OCI-LY1 (cell line): ENCODE results near the gene TNFRSF1A.
"Not testable (repeated sequence)": the region's sequence is repeated elsewhere in the genome, so short reads cannot be mapped to it uniquely, and the experiment has no call there.

ENCODE experiments used
- H2AFZ ChIP-seq: fragments of 200-600 bp; sonication (generic), shearing (Covaris generic); 2 replicates; pipeline ENCODE4 v1.6.0; 2014; ENCODE audit warnings: antibody characterized with exemption, mild to moderate bottlenecking, low read length
- H3F3A ChIP-seq: fragments of 200-600 bp; sonication (generic), shearing (Covaris generic); 2 replicates; pipeline ENCODE4 v1.6.0; 2014; ENCODE audit warnings: mild to moderate bottlenecking, antibody characterized with exemption, low read length, moderate library complexity; ENCODE audit not compliant: insufficient read depth
- H3K27ac ChIP-seq: fragments of 200-600 bp; sonication (generic); 2 replicates; pipeline ENCODE4 v1.5.1; 2014; ENCODE audit warnings: low read length, mixed run types, mild to moderate bottlenecking, low read depth; ENCODE audit not compliant: poor library complexity, severe bottlenecking
- H3K27me3 ChIP-seq: fragments of 200-600 bp; sonication (generic); 2 replicates; pipeline ENCODE4 v1.6.0; 2014; ENCODE audit warnings: antibody characterized with exemption, mild to moderate bottlenecking, low read length, moderate library complexity; ENCODE audit not compliant: insufficient read depth
- H3K36me3 ChIP-seq: fragments of 200-600 bp; sonication (generic); 2 replicates; pipeline ENCODE4 v1.6.1; 2014; ENCODE audit warnings: mild to moderate bottlenecking, antibody characterized with exemption, low read length, moderate library complexity, mixed read lengths; ENCODE audit not compliant: insufficient read depth
- H3K4me1 ChIP-seq: fragments of 200-600 bp; sonication (generic); 2 replicates; pipeline ENCODE4 v1.5.1; 2014; ENCODE audit warnings: mild to moderate bottlenecking, low read length, moderate library complexity; ENCODE audit not compliant: insufficient read depth, severe bottlenecking
- H3K4me2 ChIP-seq: fragments of 200-600 bp; sonication (generic), shearing (Covaris generic); 2 replicates; pipeline ENCODE4 v1.6.1; 2014; ENCODE audit warnings: low read length
- H3K4me3 ChIP-seq: fragments of 200-600 bp; sonication (generic); 2 replicates; pipeline ENCODE4 v1.5.1; 2014; ENCODE audit warnings: low read length, low read depth, mild to moderate bottlenecking, mixed read lengths; ENCODE audit not compliant: poor library complexity, severe bottlenecking
- H3K79me2 ChIP-seq: fragments of 200-600 bp; shearing (Covaris generic); 2 replicates; pipeline ENCODE4 v1.6.1; 2016; ENCODE audit warnings: mixed run types, low read length, mixed read lengths; ENCODE audit not compliant: insufficient read depth
- H3K9ac ChIP-seq: fragments of 200-600 bp; sonication (generic), shearing (Covaris generic); 2 replicates; pipeline ENCODE4 v1.6.1; 2014; ENCODE audit warnings: mild to moderate bottlenecking, low read length, mixed read lengths
- H3K9me2 ChIP-seq: fragments of 200-600 bp; sonication (generic), shearing (Covaris generic); 2 replicates; pipeline ENCODE4 v1.6.1; 2014; ENCODE audit warnings: low read depth, mild to moderate bottlenecking, low read length, mixed read lengths
- H3K9me3 ChIP-seq: fragments of 200-600 bp; shearing (Covaris generic); 2 replicates; pipeline ENCODE4 v1.6.1; 2014; ENCODE audit warnings: low read length, mixed read lengths
- H4K20me1 ChIP-seq: fragments of 200-600 bp; sonication (generic), shearing (Covaris generic); 2 replicates; pipeline ENCODE4 v1.6.0; 2016; ENCODE audit warnings: mild to moderate bottlenecking, low read length; ENCODE audit not compliant: insufficient read depth
- CTCF ChIP-seq: fragments of 200-600 bp; sonication (generic), shearing (Covaris generic); IDR thresholded peaks from 2 replicates; pipeline ENCODE4 v1.5.1; 2017; ENCODE audit warnings: mild to moderate bottlenecking, antibody characterized with exemption, low read length, moderate library complexity, mixed read lengths
- EZH2 ChIP-seq: fragments of 200-600 bp; sonication (generic), shearing (Covaris generic); IDR thresholded peaks from 2 replicates; pipeline ENCODE4 v1.8.0; 2017; ENCODE audit warnings: borderline replicate concordance, mixed run types, mild to moderate bottlenecking, antibody characterized with exemption, low read length, moderate library complexity, mixed read lengths

TNFRSF1A gene

DNA sequence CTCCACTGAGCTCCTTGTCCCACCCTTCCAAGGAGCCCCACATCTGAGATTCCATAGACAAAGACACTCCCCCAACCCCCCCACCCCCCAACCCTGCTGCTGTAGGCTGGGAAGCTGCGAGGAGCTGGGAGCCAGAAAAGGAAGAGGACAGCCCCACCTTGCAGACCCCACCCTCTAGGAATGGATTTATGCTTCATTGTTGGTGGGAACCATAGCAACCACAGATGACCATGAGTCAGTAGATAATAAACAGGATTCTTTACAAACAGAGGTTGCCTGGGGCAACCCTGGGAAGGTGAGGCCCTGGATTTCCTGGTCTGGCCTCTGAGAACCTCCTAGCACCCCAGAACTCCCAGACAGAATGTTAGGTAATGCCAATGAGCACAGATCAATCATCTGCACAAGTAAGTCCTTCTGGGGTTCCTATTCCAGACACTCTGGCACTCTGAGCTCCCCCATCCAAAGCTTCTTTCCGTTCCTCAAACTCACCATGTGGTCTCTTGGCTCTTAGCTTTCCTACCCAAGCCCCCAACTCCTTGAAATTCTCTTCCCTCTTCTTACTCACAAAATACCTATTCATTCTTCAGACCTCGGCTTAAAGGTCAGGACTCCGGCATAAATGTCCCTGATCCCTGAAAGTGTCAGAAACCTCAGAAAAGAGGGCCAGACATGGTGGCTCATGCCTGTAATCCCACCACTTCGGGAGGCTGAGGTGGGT, 46.6 kb downstream of the TNFRSF1A start:
- Histone ChIP-seq H3K4me2 (no peak overlapping the region), H3K9ac (no peak overlapping the region), H2AFZ (no peak overlapping the region), H3K79me2 (no peaks in the 10 kb centered on the region), H3K4me1 (no peaks in the 10 kb centered on the region), H3F3A (no peaks in the 10 kb centered on the region), H3K9me2 (no peaks in the 10 kb centered on the region), H3K36me3 (no peaks in the 10 kb centered on the region), H3K4me3 (no peak overlapping the region), H3K9me3 (no peaks in the 10 kb centered on the region), H4K20me1 (no peaks in the 10 kb centered on the region), H3K27me3 (no peaks in the 10 kb centered on the region), H3K27ac (no peak overlapping the region)
- TF ChIP-seq CTCF (no peak), EZH2 (no peak)

DNA sequence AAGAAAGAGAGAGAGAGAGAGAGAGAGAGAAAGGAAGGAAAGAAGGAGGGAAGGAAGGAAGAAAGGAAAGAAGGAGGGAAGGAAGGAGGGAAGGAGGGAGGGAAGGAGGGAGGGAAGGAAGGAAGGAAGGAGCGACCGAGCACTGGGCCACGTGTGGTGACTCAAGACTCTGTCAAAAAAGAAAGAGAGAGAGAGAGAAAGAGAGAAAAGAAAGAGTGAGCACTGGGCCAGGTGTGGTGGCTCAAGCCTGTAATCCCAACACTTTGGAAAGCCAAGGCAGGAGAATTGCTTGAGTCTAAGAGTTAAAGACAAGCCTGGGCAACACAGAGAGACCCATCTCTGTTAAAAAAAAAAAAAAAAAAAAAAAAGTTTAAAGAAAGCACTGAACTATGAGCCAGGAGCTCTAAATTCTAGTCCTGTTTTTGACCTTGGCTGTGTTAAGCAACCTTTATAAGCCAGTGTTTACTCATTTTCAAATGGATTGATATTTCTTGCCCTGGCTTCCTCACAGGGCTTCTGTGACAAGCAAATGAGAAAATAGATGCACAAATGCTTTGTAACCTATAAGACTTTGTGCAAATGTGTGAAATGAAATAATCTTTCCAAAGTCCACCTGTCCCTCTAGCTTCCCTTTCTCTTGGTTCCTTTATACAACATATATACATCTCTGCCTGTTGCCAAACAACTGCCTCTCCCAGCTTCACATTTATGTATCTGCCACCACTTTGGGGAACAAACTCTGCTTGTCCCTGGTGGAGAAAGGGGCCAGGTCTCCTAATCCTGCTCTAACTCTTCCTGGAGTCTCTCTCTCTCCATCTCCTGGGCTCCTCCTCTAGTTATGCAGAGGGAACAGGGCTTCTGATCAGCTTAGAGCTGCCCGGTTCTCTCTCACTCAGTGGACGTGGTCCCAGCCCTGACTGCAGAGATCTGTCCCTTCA, 47.5 kb downstream of the TNFRSF1A start:
- no peak overlapping the region for H2AFZ ChIP-seq
- no peaks in the 10 kb centered on the region for H3K27me3 ChIP-seq
- H3K4me2 ChIP-seq, result no peak overlapping the region

GRCh38 chr12:6292606-6293005, 49.3 kb downstream of the TNFRSF1A start:
- H2AFZ ChIP-seq, result no peak overlapping the region
- no peak overlapping the region for H3K4me2 ChIP-seq
- H3K9ac ChIP-seq, result no peak overlapping the region

More for the DNA sequence above, 47.5 kb downstream of the TNFRSF1A start:
- Histone ChIP-seq H3K27ac (no peak overlapping the region), H3F3A (no peaks in the 10 kb centered on the region), H3K79me2 (no peaks in the 10 kb centered on the region), H3K36me3 (no peaks in the 10 kb centered on the region), H3K4me3 (no peak overlapping the region), H3K9me2 (no peaks in the 10 kb centered on the region), H3K4me1 (no peaks in the 10 kb centered on the region), H4K20me1 (no peaks in the 10 kb centered on the region), H3K9ac (no peak overlapping the region), H3K9me3 (no peaks in the 10 kb centered on the region)
- TF ChIP-seq EZH2, result no peak
- TF ChIP-seq CTCF, result no peak

DNA sequence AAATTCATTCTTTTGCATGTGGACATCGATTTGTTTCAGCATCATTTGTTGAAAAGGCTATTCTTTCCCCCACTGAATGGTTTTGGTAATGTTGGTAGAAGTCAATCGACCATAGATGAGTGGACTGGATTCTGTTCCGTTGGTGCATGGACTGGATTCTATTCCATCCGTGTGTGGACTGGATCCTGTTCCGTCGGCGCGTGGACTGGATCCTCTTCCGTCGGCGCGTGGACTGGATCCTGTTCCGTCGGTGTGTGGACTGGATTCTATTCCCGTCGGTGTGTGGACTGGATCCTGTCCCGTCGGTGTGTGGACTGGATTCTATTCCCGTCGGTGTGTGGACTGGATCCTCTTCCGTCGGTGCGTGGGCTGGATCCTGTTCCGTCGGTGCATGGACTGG, 52.0 kb downstream of the TNFRSF1A start:
- not testable (repeated sequence) for H3K27ac ChIP-seq, H3K9me2 ChIP-seq, H3K79me2 ChIP-seq, H3K36me3 ChIP-seq, H3K4me3 ChIP-seq, H3K9me3 ChIP-seq, H3K27me3 ChIP-seq, H2AFZ ChIP-seq, H4K20me1 ChIP-seq, H3K4me2 ChIP-seq, H3F3A ChIP-seq, H3K4me1 ChIP-seq, H3K9ac ChIP-seq

More at GRCh38 chr12:6292606-6293005, 49.3 kb downstream of the TNFRSF1A start:
- Histone ChIP-seq H3K27ac (no peak overlapping the region), H3K9me3 (no peaks in the 10 kb centered on the region), H4K20me1 (no peaks in the 10 kb centered on the region), H3K27me3 (0 out of 2 replicates have a peak, but pooled peaks cover 3% of the 10 kb centered on the region), H3K4me3 (no peak overlapping the region), H3F3A (no peaks in the 10 kb centered on the region), H3K79me2 (no peaks in the 10 kb centered on the region), H3K9me2 (no peaks in the 10 kb centered on the region), H3K36me3 (no peaks in the 10 kb centered on the region), H3K4me1 (no peaks in the 10 kb centered on the region)
- no peak for TF ChIP-seq CTCF
- TF ChIP-seq EZH2, result no peak

GRCh38 chr12:6289081-6289480, 52.8 kb downstream of the TNFRSF1A start:
- not testable (repeated sequence) for H3K9ac ChIP-seq, H4K20me1 ChIP-seq, H3K4me2 ChIP-seq, H3K4me3 ChIP-seq, H3K9me3 ChIP-seq, H3K36me3 ChIP-seq, H3K9me2 ChIP-seq, H3K79me2 ChIP-seq, H3F3A ChIP-seq, H3K4me1 ChIP-seq, H2AFZ ChIP-seq, H3K27ac ChIP-seq, H3K27me3 ChIP-seq
